ENCODE measurements around the gene ZFPM1. TPM values are rescaled to one million over a fixed set of nuclear protein-coding genes. Genes with fewer than 3 reads are reported as not detected.

The ZFPM1 gene
- total and polyA plus RNA-seq, 4 donors = 0.57 to 9.0 (median 2.8) TPM

GRCh38 chr16:88405216-88406060 is 47.6 kb upstream of the ZFPM1 start:
- Histone ChIP-seq H3K27me3 (ENCODE audit: control insufficient read depth in 3 of 3, insufficient read depth in 3 of 3, low read length in 2 of 3) (no peaks in the 10 kb centered on the region), H3K9ac (ENCODE audit: insufficient read depth in 1 of 2, low read length in 2 of 2) (no peak overlapping the region), H3K27ac (ENCODE audit: low read depth in 1 of 2, low read length in 1 of 2) (no peak overlapping the region), H3K4me1 (ENCODE audit: control insufficient read depth in 5 of 5, insufficient read depth in 5 of 5, low read length in 5 of 5) (peaks cover 0 to 27% (median 0%) of the 10 kb centered on the region in 5 donors), H3K4me3 (no peak overlapping the region), H3K9me3 (ENCODE audit: control insufficient read depth in 4 of 4, insufficient read depth in 3 of 4, low read length in 3 of 4) (no peaks in the 10 kb centered on the region), H3K36me3 (ENCODE audit: control insufficient read depth in 4 of 4, insufficient read depth in 4 of 4, low read length in 4 of 4) (no peaks in the 10 kb centered on the region)
- TF ChIP-seq CTCF (IDR thresholded peaks at IDR 0.05; ENCODE audit: control extremely low read depth, extremely low read depth) = no peak
- DNase-seq (peak; percentile 88 to 93 (median 89)), ATAC-seq (ENCODE audit: insufficient read depth, low FRiP score) (no peak)
- WGBS, 2 donors = 57 to 71% methylated on average over 25 to 29 of the region's 29 CpGs

DNA sequence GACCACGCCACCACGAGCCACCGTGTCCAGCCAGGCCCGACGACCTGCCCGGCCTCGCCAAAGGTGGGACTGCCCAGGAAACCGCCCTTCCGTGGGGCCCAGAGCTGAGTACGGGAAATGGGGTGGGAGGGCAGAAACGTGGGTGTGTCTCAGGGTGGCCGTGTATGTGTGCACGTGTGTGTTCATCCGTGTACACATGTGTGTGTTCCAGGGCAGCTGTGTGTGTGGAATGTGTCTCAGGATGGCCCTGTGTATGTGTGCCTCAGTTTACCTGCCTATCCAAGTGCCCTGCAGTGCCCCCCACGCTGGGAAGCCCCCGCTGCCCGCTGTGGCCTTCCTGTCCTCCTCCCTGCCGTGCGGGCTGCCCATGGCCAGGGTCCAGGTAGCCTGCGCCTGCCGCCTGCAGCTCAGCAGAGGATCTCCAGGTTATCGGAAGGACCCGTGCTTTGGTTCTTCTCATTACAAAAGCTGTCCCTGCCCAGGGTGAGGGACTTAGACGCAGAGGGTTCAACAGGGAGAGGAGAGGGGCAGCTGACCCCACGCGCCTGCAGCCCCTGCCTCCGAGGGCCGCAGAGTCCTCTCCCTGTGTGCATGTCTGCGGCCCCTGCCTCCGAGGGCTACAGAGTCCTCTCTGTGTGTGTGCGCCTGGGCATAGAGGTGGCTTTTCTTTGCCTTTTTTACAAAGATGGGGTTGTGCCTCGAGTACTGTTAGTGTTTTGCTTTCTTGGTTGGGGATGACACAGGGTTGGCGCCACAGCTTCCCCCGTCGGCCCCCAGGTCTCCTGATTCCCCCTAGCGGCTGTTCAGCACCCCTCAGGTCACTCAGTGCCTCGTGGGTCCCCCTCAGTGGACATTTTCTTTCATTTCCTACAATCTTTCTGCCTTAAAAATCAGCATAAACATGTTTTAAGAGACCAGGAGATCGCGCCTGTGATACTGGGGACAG is 46.7 kb upstream of the ZFPM1 start:
- no peak for ATAC-seq (ENCODE audit: insufficient read depth, low FRiP score)
- TF ChIP-seq CTCF (IDR thresholded peaks at IDR 0.05; ENCODE audit: control extremely low read depth, extremely low read depth) = no peak
- H3K27me3 ChIP-seq (ENCODE audit: control insufficient read depth in 3 of 3, insufficient read depth in 3 of 3, low read length in 2 of 3) = no peaks in the 10 kb centered on the region
- DNase-seq = no peak
- peaks cover 0 to 27% (median 0%) of the 10 kb centered on the region in 5 donors for H3K4me1 ChIP-seq (ENCODE audit: control insufficient read depth in 5 of 5, insufficient read depth in 5 of 5, low read length in 5 of 5)
- no peak overlapping the region for H3K9ac ChIP-seq (ENCODE audit: insufficient read depth in 1 of 2, low read length in 2 of 2)
- H3K36me3 ChIP-seq (ENCODE audit: control insufficient read depth in 4 of 4, insufficient read depth in 4 of 4, low read length in 4 of 4) = no peaks in the 10 kb centered on the region
- no peaks in the 10 kb centered on the region for H3K9me3 ChIP-seq (ENCODE audit: control insufficient read depth in 4 of 4, insufficient read depth in 3 of 4, low read length in 3 of 4)
- H3K27ac ChIP-seq (ENCODE audit: low read depth in 1 of 2, low read length in 1 of 2) = no peak overlapping the region
- 71 to 80% methylated on average over 39 of the region's 39 CpGs for WGBS, 2 donors
- H3K4me3 ChIP-seq = no peak overlapping the region

- H3K36me3 ChIP-seq (ENCODE audit: control insufficient read depth in 4 of 4, insufficient read depth in 4 of 4, low read length in 4 of 4) = no peaks in the 10 kb centered on the region
- no peaks in the 10 kb centered on the region for H3K9me3 ChIP-seq (ENCODE audit: control insufficient read depth in 4 of 4, insufficient read depth in 3 of 4, low read length in 3 of 4)
- no peak for TF ChIP-seq CTCF (IDR thresholded peaks at IDR 0.05; ENCODE audit: control extremely low read depth, extremely low read depth)
- DNase-seq (no peak), ATAC-seq (ENCODE audit: insufficient read depth, low FRiP score) (no peak)
- 93 to 95% methylated on average over 20 of the region's 20 CpGs for WGBS, 2 donors
- H3K27ac ChIP-seq (ENCODE audit: low read depth in 1 of 2, low read length in 1 of 2) = no peak overlapping the region
- H3K4me1 ChIP-seq (ENCODE audit: control insufficient read depth in 5 of 5, insufficient read depth in 5 of 5, low read length in 5 of 5) = peaks cover 0 to 27% (median 0%) of the 10 kb centered on the region in 5 donors
- H3K9ac ChIP-seq (ENCODE audit: insufficient read depth in 1 of 2, low read length in 2 of 2) = no peak overlapping the region
- H3K27me3 ChIP-seq (ENCODE audit: control insufficient read depth in 3 of 3, insufficient read depth in 3 of 3, low read length in 2 of 3) = no peaks in the 10 kb centered on the region
- H3K4me3 ChIP-seq = no peak overlapping the region
These were observed 46.0 kb upstream of the ZFPM1 start for GRCh38 chr16:88407042-88407420.

All from lung (tissue), 12 donors.